Measurements from ENCODE around the gene RAB10. TPM values are rescaled to one million over a fixed set of nuclear protein-coding genes. Genes with fewer than 3 reads are reported as not detected.

RAB10 gene
- total RNA-seq: 208 and 230 TPM in 2 replicates

GRCh38 chr2:26033818-26034636 is at the start of gene RAB10:
TSS of gene RAB10 (plus strand) at chr2:26034084. CDS start at chr2:26034609, 525 bp downstream.

GRCh38 chr2:26172871-26173775 is 139.2 kb downstream of the RAB10 start, which contains the start of gene GAREM2:
TSS of gene GAREM2 (plus strand) at chr2:26173088. CDS start at chr2:26173221, 133 bp downstream.

Other genes with a start within 250 kb of the RAB10 start
- 8.5 and 11.8 TPM in 2 replicates for gene ASXL2, start 155.6 kb upstream of the RAB10 start, total RNA-seq
- gene KIF3C, start 51.6 kb upstream of the RAB10 start, total RNA-seq: 11.6 and 15.1 TPM in 2 replicates
- 0.05 and 0.42 TPM in 2 replicates for gene GAREM2, start 139.0 kb downstream of the RAB10 start, total RNA-seq
- gene HADHA, start 210.5 kb downstream of the RAB10 start, total RNA-seq: 129 and 144 TPM in 2 replicates
- 116 TPM in 2 replicates for gene HADHB, start 210.9 kb downstream of the RAB10 start, total RNA-seq

Measured in airway epithelial cell (primary cell).